ENCODE measurements around the gene GTF3C5.
"Not testable (repeated sequence)": the region's sequence is repeated elsewhere in the genome, so short reads cannot be mapped to it uniquely, and the experiment has no call there.

The GTF3C5 gene

DNA sequence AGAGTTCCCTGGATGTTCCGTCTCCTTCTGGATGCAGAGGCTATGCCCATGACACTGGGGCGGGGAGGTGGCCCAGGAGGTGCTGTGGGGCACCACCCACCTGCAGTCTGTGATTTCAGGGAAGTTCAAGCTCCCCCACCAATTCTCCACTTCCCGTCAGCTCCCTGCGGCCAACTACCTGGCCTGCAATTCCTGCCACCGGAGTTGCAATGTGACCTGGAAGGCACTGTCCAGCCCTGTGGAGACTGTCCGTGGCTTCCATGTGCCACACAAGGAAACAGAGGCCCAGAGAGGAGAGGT, 35.7 kb upstream of the GTF3C5 start:
- no peak for DNase-seq (ENCODE audit: extremely low read depth in 1 of 2, low read depth in 1 of 2)

GRCh38 chr9:132995879-132996278, 34.9 kb upstream of the GTF3C5 start:
- no peak for DNase-seq (ENCODE audit: extremely low read depth in 1 of 2, low read depth in 1 of 2)

- no peak for DNase-seq (ENCODE audit: extremely low read depth in 1 of 2, low read depth in 1 of 2)
Measured at GRCh38 chr9:132996526-132996925, 34.3 kb upstream of the GTF3C5 start.

DNA sequence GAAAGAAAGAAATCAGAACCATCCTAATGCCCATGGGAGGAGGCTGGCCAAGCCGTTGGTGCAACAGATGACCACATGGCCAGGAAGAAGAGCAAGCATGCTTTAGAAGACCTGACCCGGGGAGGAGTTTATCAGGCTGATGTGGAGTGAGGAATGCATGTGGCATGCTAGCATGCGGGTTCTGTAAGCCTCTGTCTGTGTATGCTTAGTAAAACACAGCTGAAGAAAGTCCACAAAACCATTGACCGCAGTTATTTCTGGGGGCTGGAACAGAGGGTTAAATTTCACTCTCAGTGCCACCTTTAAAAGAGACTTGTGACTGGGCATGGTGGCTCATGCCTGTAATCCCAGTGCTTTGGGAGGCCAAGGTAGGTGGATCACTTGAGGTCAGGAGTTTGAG, 33.2 kb upstream of the GTF3C5 start:
- no peak for DNase-seq (ENCODE audit: extremely low read depth in 1 of 2, low read depth in 1 of 2)

DNA sequence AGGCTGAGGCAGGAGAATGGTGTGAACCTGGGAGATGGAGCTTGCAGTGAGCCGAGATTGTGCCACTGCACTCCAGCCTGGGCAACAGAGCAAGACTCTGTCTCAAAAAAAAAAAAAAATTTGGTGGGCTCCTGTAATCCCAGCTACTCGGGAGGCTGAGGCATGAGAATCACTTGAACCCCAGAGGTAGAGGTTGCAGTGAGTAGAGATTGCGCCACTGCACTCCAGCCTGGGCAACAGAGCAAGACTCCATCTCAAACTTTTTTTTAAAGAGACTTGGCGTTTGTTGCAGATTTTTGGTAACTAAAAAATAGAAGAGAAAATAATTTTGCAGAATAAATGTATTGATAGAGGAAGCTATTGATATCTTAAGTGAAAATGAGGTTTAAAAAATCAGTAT, 32.6 kb upstream of the GTF3C5 start:
- not testable (repeated sequence) for DNase-seq (ENCODE audit: extremely low read depth in 1 of 2, low read depth in 1 of 2)

DNA sequence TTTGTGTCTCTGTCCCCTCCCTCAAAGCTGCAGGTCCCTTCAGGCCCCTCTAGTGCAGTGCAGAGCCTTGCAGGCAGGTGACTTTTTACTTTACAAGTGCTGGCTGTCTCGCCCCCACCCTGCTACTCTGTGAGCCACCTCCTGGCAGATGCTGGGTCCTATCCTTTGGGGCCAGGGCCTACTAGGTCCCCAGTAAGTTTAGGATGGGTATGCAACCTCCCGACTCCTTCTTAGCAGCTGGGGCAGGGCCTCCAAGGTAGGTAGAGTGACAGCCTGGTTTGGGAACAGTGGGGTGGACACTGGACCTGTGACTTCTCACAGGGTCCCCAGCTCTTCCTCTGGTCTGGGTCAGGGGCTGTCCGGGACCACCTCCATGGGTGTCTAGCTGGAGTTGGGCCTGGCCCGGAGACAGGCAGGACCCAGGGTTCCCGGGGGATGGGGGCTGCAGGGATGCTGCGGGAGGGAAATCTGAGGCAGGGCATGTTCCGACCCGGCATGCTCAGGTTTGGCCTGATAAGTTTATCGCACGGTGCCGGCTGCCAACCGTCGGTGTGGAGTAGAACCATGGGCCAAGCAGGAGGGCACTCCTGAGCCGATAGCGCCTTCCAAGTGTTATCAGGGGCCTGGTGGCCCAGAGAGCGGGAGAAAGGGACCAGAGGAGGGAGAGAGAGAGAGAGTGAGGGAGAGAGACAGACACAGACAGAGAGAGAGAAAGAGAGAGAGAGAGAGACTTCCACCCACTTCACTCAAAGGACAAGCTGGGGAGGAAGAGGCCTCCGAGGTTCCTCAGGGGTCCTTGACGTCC, 31.8 kb upstream of the GTF3C5 start:
- no peak for DNase-seq (ENCODE audit: extremely low read depth in 1 of 2, low read depth in 1 of 2)

DNA sequence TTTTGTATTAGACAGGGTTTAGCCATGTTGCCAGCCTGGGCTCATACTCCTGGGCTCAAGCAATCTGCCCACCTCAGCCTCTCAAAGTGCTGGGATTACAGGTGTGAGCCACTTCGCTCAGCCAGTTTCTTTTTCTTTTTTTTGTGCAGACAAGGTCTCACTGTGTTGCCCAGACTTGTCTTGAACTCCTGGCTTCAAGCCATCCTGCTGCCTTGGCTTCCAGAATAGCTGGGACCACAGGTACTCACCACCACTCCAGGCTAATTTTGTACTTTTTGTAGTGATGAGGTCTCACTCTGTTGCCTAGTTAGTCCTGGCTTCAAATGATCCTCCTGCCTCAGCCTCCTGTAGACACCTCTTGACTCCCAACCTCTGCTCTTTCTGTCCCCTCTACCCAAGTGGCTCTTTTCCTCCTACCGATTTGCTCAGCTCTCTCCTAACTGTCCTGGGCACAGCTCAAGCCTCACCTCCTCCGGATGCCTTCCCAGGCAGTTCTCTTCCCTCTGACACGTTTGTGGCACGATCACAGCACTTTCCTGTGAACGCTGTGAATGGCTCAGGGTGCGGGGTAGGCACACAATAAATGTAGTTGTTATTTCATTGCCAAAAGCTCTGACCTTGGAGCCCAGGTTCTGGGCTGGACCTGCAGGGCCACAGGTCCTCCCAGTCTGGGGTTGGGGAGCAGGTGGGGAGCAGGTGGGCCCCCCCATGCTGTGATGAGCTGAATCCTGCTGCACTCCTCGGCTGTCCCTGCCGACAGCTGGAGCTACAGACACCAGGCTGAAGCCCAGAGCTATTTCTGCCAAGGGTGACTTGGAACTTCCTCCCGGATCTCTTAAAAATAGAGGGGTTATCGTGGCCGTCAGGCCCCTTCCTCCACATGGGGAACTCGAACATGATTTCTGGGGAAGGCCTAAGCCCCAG, 28.4 kb upstream of the GTF3C5 start:
- DNase-seq (ENCODE audit: extremely low read depth in 1 of 2, low read depth in 1 of 2) = no peak

- no peak for DNase-seq (ENCODE audit: extremely low read depth in 1 of 2, low read depth in 1 of 2)
Measured at GRCh38 chr9:133003071-133003461, 27.7 kb upstream of the GTF3C5 start.

DNA sequence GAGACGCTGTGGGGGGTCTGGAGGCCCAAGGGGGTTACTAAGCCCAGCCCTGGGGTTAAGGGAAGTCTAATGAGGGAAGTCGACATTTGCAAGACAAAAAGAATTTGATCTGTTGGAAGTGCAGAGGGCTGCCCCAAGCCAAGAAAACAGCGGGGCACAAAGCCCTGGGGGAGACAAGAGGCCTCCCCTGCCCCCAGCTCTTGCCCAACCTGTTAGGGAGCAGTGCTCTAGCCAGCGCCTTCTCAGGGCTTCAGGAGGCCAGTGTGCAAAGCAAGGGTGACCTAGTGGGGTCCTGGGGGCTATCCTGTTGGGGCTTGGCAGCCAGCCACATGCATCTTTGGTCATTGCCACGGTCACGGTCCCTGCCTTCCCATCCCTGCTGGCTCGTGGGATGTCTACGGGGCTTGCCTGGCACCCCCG, 27.1 kb upstream of the GTF3C5 start:
- DNase-seq (ENCODE audit: extremely low read depth in 1 of 2, low read depth in 1 of 2) = no peak

- DNase-seq (ENCODE audit: extremely low read depth in 1 of 2, low read depth in 1 of 2) = no peak
Measured at GRCh38 chr9:133004091-133004998, 26.5 kb upstream of the GTF3C5 start.

- no peak for DNase-seq (ENCODE audit: extremely low read depth in 1 of 2, low read depth in 1 of 2)
Measured at GRCh38 chr9:133004999-133005760, 25.6 kb upstream of the GTF3C5 start.

- DNase-seq (ENCODE audit: extremely low read depth in 1 of 2, low read depth in 1 of 2) = no peak
Measured at GRCh38 chr9:133005957-133006356, 24.8 kb upstream of the GTF3C5 start.

GRCh38 chr9:133006731-133007352, 24.0 kb upstream of the GTF3C5 start:
- no peak for DNase-seq (ENCODE audit: extremely low read depth in 1 of 2, low read depth in 1 of 2)

DNA sequence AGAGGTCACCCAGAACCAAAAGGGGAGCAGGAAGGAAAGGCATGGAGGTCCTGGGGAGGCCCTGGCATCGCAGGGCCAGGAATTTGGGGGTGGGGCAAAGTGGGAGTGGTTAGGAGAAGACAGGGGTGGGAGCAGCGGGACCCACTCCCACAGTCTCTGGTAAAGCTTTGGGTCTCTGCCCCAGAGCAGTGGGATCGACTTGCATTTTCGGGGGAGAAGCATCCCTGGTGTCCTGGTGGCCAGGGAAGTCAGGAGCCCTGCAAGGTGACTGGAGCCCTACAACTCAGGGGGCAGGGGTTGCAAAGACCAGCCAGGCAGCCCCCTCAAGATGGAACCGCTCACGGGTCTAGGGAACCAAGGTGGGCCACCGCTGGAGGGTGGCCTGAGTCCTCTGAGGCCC, 22.4 kb upstream of the GTF3C5 start:
- no peak for DNase-seq (ENCODE audit: extremely low read depth in 1 of 2, low read depth in 1 of 2)

DNA sequence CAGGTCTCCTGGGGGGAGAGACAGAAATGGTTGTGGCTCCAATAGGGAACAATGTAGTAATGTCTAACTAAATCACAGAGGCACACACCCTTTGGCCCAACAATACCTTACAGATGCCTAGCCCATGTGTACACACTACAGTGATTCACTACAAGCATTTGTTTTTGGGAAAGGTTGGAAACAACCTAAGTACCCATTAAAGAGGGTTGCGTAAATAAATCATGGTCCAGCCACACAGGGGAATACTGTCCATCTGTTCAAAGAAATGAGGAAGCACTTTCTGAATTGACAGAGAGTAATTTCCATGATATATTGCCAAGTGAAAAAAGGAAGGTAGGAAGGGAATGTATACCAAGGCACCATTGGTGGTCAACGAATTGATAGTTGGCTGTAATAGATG, 22.0 kb upstream of the GTF3C5 start:
- no peak for DNase-seq (ENCODE audit: extremely low read depth in 1 of 2, low read depth in 1 of 2)

GRCh38 chr9:133009906-133010582, 20.8 kb upstream of the GTF3C5 start:
- no peak for DNase-seq (ENCODE audit: extremely low read depth in 1 of 2, low read depth in 1 of 2)

GRCh38 chr9:133014696-133015095, 16.1 kb upstream of the GTF3C5 start:
- no peak for DNase-seq (ENCODE audit: extremely low read depth in 1 of 2, low read depth in 1 of 2)

DNA sequence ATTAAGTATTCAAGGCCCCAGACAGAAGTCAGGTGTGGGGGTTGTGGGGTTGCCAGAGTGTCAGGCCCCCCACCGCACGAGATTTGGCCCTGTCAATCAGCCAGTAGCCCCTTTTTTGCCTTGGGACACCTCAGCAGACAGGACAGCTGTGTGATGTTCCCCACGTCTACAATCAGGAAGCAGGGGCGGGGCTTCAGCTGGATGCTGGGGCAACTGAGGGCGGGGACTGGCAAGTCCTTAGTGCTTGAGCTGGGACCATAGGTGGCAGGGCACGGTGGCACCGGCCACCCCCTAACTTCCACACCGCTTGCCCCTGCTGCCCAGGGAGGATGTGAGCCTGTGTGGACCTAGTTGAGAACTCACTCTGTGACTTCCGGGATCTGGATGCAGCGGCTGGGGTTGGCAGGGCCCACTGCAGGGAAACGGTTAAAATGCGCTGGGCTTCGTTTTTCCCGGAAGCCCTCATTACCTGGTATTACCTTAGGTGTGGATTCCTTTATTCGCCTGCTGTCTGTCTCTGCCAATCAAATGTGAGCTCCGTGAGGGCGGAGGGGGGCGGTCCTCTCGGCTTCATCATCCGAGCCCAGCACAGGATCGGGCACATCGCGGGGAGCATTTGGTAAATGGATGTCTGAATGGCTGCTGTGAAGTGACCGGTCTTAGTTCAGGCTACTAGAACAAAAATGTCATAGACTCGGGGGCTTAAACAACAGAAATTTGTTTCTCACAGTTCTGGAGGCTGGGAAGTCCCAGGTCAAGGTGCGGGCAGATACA, 7.5 kb upstream of the GTF3C5 start:
- DNase-seq (ENCODE audit: extremely low read depth in 1 of 2, low read depth in 1 of 2) = no peak

GRCh38 chr9:133026426-133026825, 4.4 kb upstream of the GTF3C5 start:
- DNase-seq (ENCODE audit: extremely low read depth in 1 of 2, low read depth in 1 of 2) = no peak
